SHP77 (cell line): ENCODE results near the gene STK35.
"Not testable (repeated sequence)": the region's sequence is repeated elsewhere in the genome, so short reads cannot be mapped to it uniquely, and the experiment has no call there.

Source experiments
- DNase-seq, 2 experiments: peaks; one replicate each; lab custom pipeline; 2025; lab: John Stamatoyannopoulos, UW

The STK35 gene

GRCh38 chr20:2183381-2183780 lies 81.8 kb downstream of the STK35 start:
- DNase-seq, result no peak

GRCh38 chr20:2184933-2185332 lies 83.3 kb downstream of the STK35 start:
- not testable (repeated sequence) for DNase-seq

- DNase-seq, result no peak
Measured at GRCh38 chr20:2195614-2196013, 94.0 kb downstream of the STK35 start.

- no peak for DNase-seq
Measured at GRCh38 chr20:2197166-2197565, 95.5 kb downstream of the STK35 start.
